GM21576 (cell line): ENCODE measurements around the gene STS.

Source experiments
- ATAC-seq: cut with Tn5 transposase; IDR thresholded peaks from one replicate; pipeline ENCODE4 v1.9.1; 2021; ENCODE audit warnings: mild to moderate bottlenecking, moderate library complexity; ENCODE audit not compliant: unreplicated experiment

Gene STS

GRCh38 chrX:7139202-7140081 lies 8.1 kb upstream of the STS start:
- ATAC-seq, result no peak

- ATAC-seq, result no peak
These were observed 4.4 kb upstream of the STS start for GRCh38 chrX:7143076-7143475.

- ATAC-seq, result no peak
These were observed 3.5 kb upstream of the STS start for GRCh38 chrX:7143941-7144525.

- ATAC-seq, result no peak
These were observed 2.1 kb upstream of the STS start for GRCh38 chrX:7145454-7145853.

GRCh38 chrX:7146020-7146702 lies 1.4 kb upstream of the STS start:
- ATAC-seq, result no peak

GRCh38 chrX:7146703-7147412 lies 654 bp upstream of the STS start:
- peak; percentile 23 for ATAC-seq

GRCh38 chrX:7147978-7148854 lies 704 bp downstream of the STS start, which contains the start of gene PUDP:
Gene PUDP, minus strand, starts transcription at chrX:7148153. Its CDS starts 40 bp downstream, at chrX:7148113.
- peak; percentile 79 for ATAC-seq

- ATAC-seq, result no peak
These were observed 1.9 kb downstream of the STS start for GRCh38 chrX:7149411-7149810.

- ATAC-seq, result no peak
These were observed 5.7 kb downstream of the STS start for GRCh38 chrX:7153231-7153630.

- no peak for ATAC-seq
These were observed 6.6 kb downstream of the STS start for GRCh38 chrX:7154041-7154597.

- no peak for ATAC-seq
These were observed 7.7 kb downstream of the STS start for GRCh38 chrX:7155163-7155562.

- no peak for ATAC-seq
These were observed 9.4 kb downstream of the STS start for GRCh38 chrX:7156879-7157278.

- no peak for ATAC-seq
These were observed 11.0 kb downstream of the STS start for GRCh38 chrX:7158468-7158990.

GRCh38 chrX:7159149-7159861 lies 11.8 kb downstream of the STS start:
- ATAC-seq, result no peak

GRCh38 chrX:7163146-7163677 lies 15.7 kb downstream of the STS start:
- ATAC-seq, result no peak

- peak; percentile 75 for ATAC-seq
These were observed 16.7 kb downstream of the STS start for GRCh38 chrX:7164174-7164573.

- no peak for ATAC-seq
These were observed 20.9 kb downstream of the STS start for GRCh38 chrX:7168371-7168770.

- ATAC-seq, result no peak
These were observed 22.1 kb downstream of the STS start for GRCh38 chrX:7169627-7170026.

- ATAC-seq, result no peak
These were observed 23.4 kb downstream of the STS start for GRCh38 chrX:7170898-7171297.
